Measurements from ENCODE around the gene CCNF. TPM values are rescaled to one million over a fixed set of nuclear protein-coding genes. Genes with fewer than 3 reads are reported as not detected.
"Not testable (repeated sequence)": the region's sequence is repeated elsewhere in the genome, so short reads cannot be mapped to it uniquely, and the experiment has no call there.

Gene CCNF
- total RNA-seq, 2 donors from 2014 or later = 50.8 to 58.9 TPM

- Histone ChIP-seq H3K36me3 (ENCODE audit: control insufficient read depth, insufficient read depth, low read length) (no peaks in the 10 kb centered on the region), H3K9ac (ENCODE audit: extremely low read depth, low read length, poor library complexity, severe bottlenecking) (no peak overlapping the region), H3K4me1 (ENCODE audit: control insufficient read depth, insufficient read depth, low read length) (peaks cover 3% of the 10 kb centered on the region), H3K9me3 (ENCODE audit: control insufficient read depth, low read length) (no peaks in the 10 kb centered on the region), H3K27ac (ENCODE audit: low read depth, low read length) (no peak overlapping the region), H3K27me3 (ENCODE audit: control insufficient read depth, insufficient read depth, low read length, poor library complexity, severe bottlenecking) (peaks cover 27% of the 10 kb centered on the region), H3K4me3 (ENCODE audit: low read length) (no peak overlapping the region)
- Mint-ChIP-seq H3K9me3 (no peaks in the 10 kb centered on the region), H3K4me1 (peaks cover 2% of the 10 kb centered on the region), H3K4me3 (no peak overlapping the region), H3K36me3 (ENCODE audit: low read depth) (no peaks in the 10 kb centered on the region), H3K27me3 (ENCODE audit: insufficient read depth) (peaks cover 30% of the 10 kb centered on the region), H3K27ac (no peak overlapping the region)
- TF ChIP-seq CTCF (conservative IDR thresholded peaks at IDR 0.05) = no peak
- WGBS, 2 experiments (ENCODE audit: insufficient coverage in 1 of 2, insufficient read length in 1 of 2) = 90 to 94% methylated on average over 3 of the region's 3 CpGs
- DNase-seq = no peak
These were observed 47.5 kb downstream of the CCNF start for GRCh38 chr16:2476741-2477140.

- Histone ChIP-seq H3K4me3 (ENCODE audit: low read length) (no peak overlapping the region), H3K36me3 (ENCODE audit: control insufficient read depth, insufficient read depth, low read length) (no peaks in the 10 kb centered on the region), H3K27me3 (ENCODE audit: control insufficient read depth, insufficient read depth, low read length, poor library complexity, severe bottlenecking) (peaks cover 22% of the 10 kb centered on the region), H3K27ac (ENCODE audit: low read depth, low read length) (no peak overlapping the region), H3K9me3 (ENCODE audit: control insufficient read depth, low read length) (no peaks in the 10 kb centered on the region), H3K9ac (ENCODE audit: extremely low read depth, low read length, poor library complexity, severe bottlenecking) (no peak overlapping the region), H3K4me1 (ENCODE audit: control insufficient read depth, insufficient read depth, low read length) (peaks cover 3% of the 10 kb centered on the region)
- Mint-ChIP-seq H3K36me3 (ENCODE audit: low read depth) (no peaks in the 10 kb centered on the region), H3K4me1 (peaks cover 2% of the 10 kb centered on the region), H3K27ac (no peak overlapping the region), H3K4me3 (no peak overlapping the region), H3K9me3 (no peaks in the 10 kb centered on the region), H3K27me3 (ENCODE audit: insufficient read depth) (peaks cover 24% of the 10 kb centered on the region)
- DNase-seq = no peak
- TF ChIP-seq CTCF (conservative IDR thresholded peaks at IDR 0.05) = no peak
- WGBS, 2 experiments (ENCODE audit: insufficient coverage in 1 of 2, insufficient read length in 1 of 2) = 91 to 95% methylated on average over 3 of the region's 3 CpGs
These were observed 48.1 kb downstream of the CCNF start for GRCh38 chr16:2477327-2477726.

- Histone ChIP-seq H3K36me3 (ENCODE audit: control insufficient read depth, insufficient read depth, low read length) (no peaks in the 10 kb centered on the region), H3K4me3 (ENCODE audit: low read length) (no peak overlapping the region), H3K9ac (ENCODE audit: extremely low read depth, low read length, poor library complexity, severe bottlenecking) (no peak overlapping the region), H3K27me3 (ENCODE audit: control insufficient read depth, insufficient read depth, low read length, poor library complexity, severe bottlenecking) (peaks cover 12% of the 10 kb centered on the region), H3K27ac (ENCODE audit: low read depth, low read length) (no peak overlapping the region), H3K4me1 (ENCODE audit: control insufficient read depth, insufficient read depth, low read length) (peaks cover 3% of the 10 kb centered on the region), H3K9me3 (ENCODE audit: control insufficient read depth, low read length) (no peaks in the 10 kb centered on the region)
- TF ChIP-seq CTCF (conservative IDR thresholded peaks at IDR 0.05) = no peak
- DNase-seq = no peak
- Mint-ChIP-seq H3K27ac (no peak overlapping the region), H3K4me3 (no peak overlapping the region), H3K36me3 (ENCODE audit: low read depth) (no peaks in the 10 kb centered on the region), H3K9me3 (no peaks in the 10 kb centered on the region), H3K27me3 (ENCODE audit: insufficient read depth) (peaks cover 14% of the 10 kb centered on the region), H3K4me1 (peaks cover 1% of the 10 kb centered on the region)
- 92 to 93% methylated on average over 5 to 8 of the region's 8 CpGs for WGBS, 2 experiments (ENCODE audit: insufficient coverage in 1 of 2, insufficient read length in 1 of 2)
These were observed 49.0 kb downstream of the CCNF start for GRCh38 chr16:2478279-2478678.

- not testable (repeated sequence) for DNase-seq; H3K4me3 Mint-ChIP-seq; H3K36me3 ChIP-seq (ENCODE audit: control insufficient read depth, insufficient read depth, low read length)
These were observed 50.7 kb downstream of the CCNF start for GRCh38 chr16:2479996-2480395.

More at GRCh38 chr16:2479996-2480395, 50.7 kb downstream of the CCNF start:
- H3K4me1 Mint-ChIP-seq; H3K4me1 ChIP-seq (ENCODE audit: control insufficient read depth, insufficient read depth, low read length); H3K27ac ChIP-seq (ENCODE audit: low read depth, low read length); H3K36me3 Mint-ChIP-seq (ENCODE audit: low read depth); H3K9me3 Mint-ChIP-seq; H3K27ac Mint-ChIP-seq; H3K9ac ChIP-seq (ENCODE audit: extremely low read depth, low read length, poor library complexity, severe bottlenecking); H3K9me3 ChIP-seq (ENCODE audit: control insufficient read depth, low read length); H3K4me3 ChIP-seq (ENCODE audit: low read length): not testable (repeated sequence)
- 91 to 95% methylated on average over 10 of the region's 10 CpGs for WGBS, 2 experiments (ENCODE audit: insufficient coverage in 1 of 2, insufficient read length in 1 of 2)
- H3K27me3 Mint-ChIP-seq (ENCODE audit: insufficient read depth) = peaks cover 12% of the 10 kb centered on the region
- peaks cover 12% of the 10 kb centered on the region for H3K27me3 ChIP-seq (ENCODE audit: control insufficient read depth, insufficient read depth, low read length, poor library complexity, severe bottlenecking)

Data from endodermal cell (in vitro differentiated cells).